AG10803 (cell line): ENCODE data around the gene ZNF22.

Experiments
- DNase-seq: peaks from one replicate; pipeline ENCODE4 v3.0.0; 2010; ENCODE audit warnings: low read depth
- H3K4me3 ChIP-seq: 2 replicates; pipeline ENCODE4 v1.5.1; 2011; ENCODE audit warnings: mild to moderate bottlenecking, low read length, control low read depth
- CTCF ChIP-seq: conservative IDR thresholded peaks from 2 replicates; pipeline ENCODE4 v1.5.1; 2011; ENCODE audit warnings: mild to moderate bottlenecking, low read length, control low read depth, inconsistent platforms

Gene ZNF22

GRCh38 chr10:44960482-44961229 is 40.1 kb upstream of the ZNF22 start:
- DNase-seq, result no peak
- TF ChIP-seq CTCF, result no peak
- no peak overlapping the region for H3K4me3 ChIP-seq

GRCh38 chr10:44961230-44961571 is 39.5 kb upstream of the ZNF22 start:
- no peak for DNase-seq
- no peak for TF ChIP-seq CTCF

GRCh38 chr10:44961931-44962750 is 38.6 kb upstream of the ZNF22 start:
- TF ChIP-seq CTCF, result no peak
- DNase-seq, result no peak
- H3K4me3 ChIP-seq, result no peak overlapping the region

More at GRCh38 chr10:44961230-44961571, 39.5 kb upstream of the ZNF22 start:
- no peak overlapping the region for H3K4me3 ChIP-seq

- peak; percentile 18; the same call in 1 of the 2 replicates for TF ChIP-seq CTCF
- H3K4me3 ChIP-seq, result no peak overlapping the region
- no peak for DNase-seq
Observed at GRCh38 chr10:44962870-44963738, 37.6 kb upstream of the ZNF22 start.

GRCh38 chr10:44963772-44964633 is 36.7 kb upstream of the ZNF22 start:
- H3K4me3 ChIP-seq, result no peak overlapping the region
- no peak for TF ChIP-seq CTCF
- DNase-seq, result no peak

GRCh38 chr10:44965104-44965503 is 35.6 kb upstream of the ZNF22 start:
- DNase-seq, result no peak
- H3K4me3 ChIP-seq, result no peak overlapping the region
- no peak for TF ChIP-seq CTCF
